Dermis microvascular lymphatic vessel endothelial cell (primary cell): ENCODE measurements around the gene ARL15. TPM values are rescaled to one million over a fixed set of nuclear protein-coding genes. Genes with fewer than 3 reads are reported as not detected.
A peak's percentile ranks its signal among the peaks of the same experiment; 100 is the strongest.

ENCODE experiments used
- DNase-seq, 2 donors: peaks; one replicate each; pipeline versions ENCODE4 v3.0.0 to v3.0.0-alpha.2; 2010; ENCODE audit warnings: low read depth in 2 of 2
- total RNA-seq: library from RNA; depleted of rRNA; stranded (reverse); fragments of >200 nt; gene quantifications from 2 replicates; pipeline ENCODE4 v1.2.1, GENCODE V29; 2014

The ARL15 gene
- total RNA-seq, 1 donor from 2014 or later: 39.0 TPM

- no peak for DNase-seq
Observed at GRCh38 chr5:53948598-53948997, 361.8 kb downstream of the ARL15 start.

GRCh38 chr5:53946405-53947100, 363.8 kb downstream of the ARL15 start:
- DNase-seq: no peak

- peak in 1 of 2 donors; percentile 52 for DNase-seq
Observed at GRCh38 chr5:53944981-53945380, 365.4 kb downstream of the ARL15 start.

- no peak for DNase-seq
Observed at GRCh38 chr5:53943938-53944337, 366.4 kb downstream of the ARL15 start.

- peak; percentile 92 to 97 for DNase-seq
Observed at GRCh38 chr5:53942724-53943123, 367.6 kb downstream of the ARL15 start.

- DNase-seq: no peak
Observed at GRCh38 chr5:53940921-53941320, 369.5 kb downstream of the ARL15 start.

GRCh38 chr5:53937467-53937866, 372.9 kb downstream of the ARL15 start:
- DNase-seq: no peak

GRCh38 chr5:53936481-53937352, 373.7 kb downstream of the ARL15 start:
- no peak for DNase-seq

- no peak for DNase-seq
Observed at GRCh38 chr5:53934151-53934820, 376.1 kb downstream of the ARL15 start.

GRCh38 chr5:53932351-53932750, 378.0 kb downstream of the ARL15 start:
- DNase-seq: no peak

- no peak for DNase-seq
Observed at GRCh38 chr5:53930457-53930856, 379.9 kb downstream of the ARL15 start.

GRCh38 chr5:53929570-53929969, 380.8 kb downstream of the ARL15 start:
- DNase-seq: no peak

- no peak for DNase-seq
Observed at GRCh38 chr5:53929152-53929551, 381.2 kb downstream of the ARL15 start.

GRCh38 chr5:53928641-53929040, 381.7 kb downstream of the ARL15 start:
- no peak for DNase-seq

GRCh38 chr5:53927668-53928247, 382.6 kb downstream of the ARL15 start:
- no peak for DNase-seq

- DNase-seq: no peak
Observed at GRCh38 chr5:53926026-53926425, 384.3 kb downstream of the ARL15 start.

- DNase-seq: no peak
Observed at GRCh38 chr5:53924392-53924791, 386.0 kb downstream of the ARL15 start.

- no peak for DNase-seq
Observed at GRCh38 chr5:53923961-53924360, 386.4 kb downstream of the ARL15 start.

- no peak for DNase-seq
Observed at GRCh38 chr5:53922508-53923498, 387.6 kb downstream of the ARL15 start.

GRCh38 chr5:53917826-53918225, 392.5 kb downstream of the ARL15 start:
- no peak for DNase-seq

- DNase-seq: no peak
Observed at GRCh38 chr5:53917095-53917494, 393.3 kb downstream of the ARL15 start.
